Astrocyte (in vitro differentiated cells and primary cell): Measurements from ENCODE around the gene HOXA13.

Experiments
- CTCF ChIP-seq: IDR thresholded peaks from 2 replicates; pipeline ENCODE4 v1.5.1; 2011; ENCODE audit warnings: low read depth, mild to moderate bottlenecking, inconsistent platforms, low read length, moderate library complexity; ENCODE audit not compliant: insufficient read depth
- EZH2 ChIP-seq: IDR thresholded peaks from 2 replicates; pipeline ENCODE4 v1.6.1; 2012; ENCODE audit warnings: mild to moderate bottlenecking, low read length, inconsistent platforms; ENCODE audit not compliant: insufficient read depth

GRCh38 chr7:27146491-27147198, 53.2 kb downstream of the HOXA13 start:
- no peak for TF ChIP-seq CTCF
- no peak for TF ChIP-seq EZH2
